Measurements from ENCODE around the gene DRAM1. TPM values are rescaled to one million over a fixed set of nuclear protein-coding genes. Genes with fewer than 3 reads are reported as not detected.

DRAM1 gene
- total RNA-seq, 1 experiment from 2014 or later, result 6.9 TPM

GRCh38 chr12:101878243-101878821 is 952 bp downstream of the DRAM1 start (continued):
- TF ChIP-seq ZNF532 (CRISPR knock-in tag; IDR thresholded peaks at IDR 0.05; ENCODE audit: borderline replicate concordance), result no peak
- TF ChIP-seq GTF2I (CRISPR knock-in tag; conservative IDR thresholded peaks at IDR 0.05), result no peak
- no peak for TF ChIP-seq FOXP4 (CRISPR knock-in tag; IDR thresholded peaks at IDR 0.05)

GRCh38 chr12:101880769-101881168 is 3.4 kb downstream of the DRAM1 start:
- Mint-ChIP-seq H3K36me3 (peaks cover 4% of the 10 kb centered on the region; the same call in 1 of the 2 replicates), H3K9me3 (no peaks in the 10 kb centered on the region), H3K4me3 (no peak overlapping the region), H3K4me1 (peaks cover 15% of the 10 kb centered on the region), H3K27ac (no peak overlapping the region), H3K27me3 (ENCODE audit: low read depth) (peaks cover 27% of the 10 kb centered on the region)
- ChIA-PET CTCF (no interaction called here), POLR2A (no interaction called here)
- ATAC-seq (no peak), DNase-seq (ENCODE audit: low spot score) (no peak)
- TF ChIP-seq ATF3 (CRISPR knock-in tag; conservative IDR thresholded peaks at IDR 0.05), result no peak

- Mint-ChIP-seq H3K4me3 (no peak overlapping the region), H3K9me3 (no peaks in the 10 kb centered on the region), H3K36me3 (peaks cover 4% of the 10 kb centered on the region; the same call in 1 of the 2 replicates), H3K27ac (no peak overlapping the region), H3K27me3 (ENCODE audit: low read depth) (peaks cover 24% of the 10 kb centered on the region), H3K4me1 (peaks cover 15% of the 10 kb centered on the region)
- ChIA-PET CTCF (no interaction called here), POLR2A (no interaction called here)
- no peak for DNase-seq (ENCODE audit: low spot score)
- TF ChIP-seq NFE2L1 (CRISPR knock-in tag; IDR thresholded peaks at IDR 0.05) (no peak), E2F5 (CRISPR knock-in tag; IDR thresholded peaks at IDR 0.05) (no peak), FOXP4 (CRISPR knock-in tag; IDR thresholded peaks at IDR 0.05) (no peak), ZNF121 (CRISPR knock-in tag; IDR thresholded peaks at IDR 0.05) (peak; percentile 59; the same call in 1 of the 2 replicates), SMAD4 (CRISPR knock-in tag; IDR thresholded peaks at IDR 0.05) (no peak)
- ATAC-seq, result no peak
Observed at GRCh38 chr12:101881228-101881627, 3.8 kb downstream of the DRAM1 start.

- ATAC-seq (no peak), DNase-seq (ENCODE audit: low spot score) (no peak)
- Mint-ChIP-seq H3K4me3 (no peak overlapping the region), H3K27ac (no peak overlapping the region), H3K9me3 (no peaks in the 10 kb centered on the region), H3K36me3 (peaks cover 4% of the 10 kb centered on the region; the same call in 1 of the 2 replicates), H3K4me1 (peaks cover 4% of the 10 kb centered on the region), H3K27me3 (ENCODE audit: low read depth) (peaks cover 3% of the 10 kb centered on the region)
- ChIA-PET POLR2A (no interaction called here), CTCF (no interaction called here)
- TF ChIP-seq NFYB (CRISPR knock-in tag; conservative IDR thresholded peaks at IDR 0.05; ENCODE audit: low read depth) (no peak), SOX15 (CRISPR knock-in tag; IDR thresholded peaks at IDR 0.05) (no peak), RORB (CRISPR knock-in tag; IDR thresholded peaks at IDR 0.05) (no peak), CREM (CRISPR knock-in tag; IDR thresholded peaks at IDR 0.05) (no peak), PRRX2 (CRISPR knock-in tag; IDR thresholded peaks at IDR 0.05) (no peak), ETV6 (CRISPR knock-in tag; IDR thresholded peaks at IDR 0.05) (no peak), ZNF532 (CRISPR knock-in tag; IDR thresholded peaks at IDR 0.05; ENCODE audit: borderline replicate concordance) (no peak), NFATC4 (CRISPR knock-in tag; IDR thresholded peaks at IDR 0.05) (no peak)
Observed at GRCh38 chr12:101884174-101884573, 6.8 kb downstream of the DRAM1 start.

All from WTC11 (cell line).